Islet precursor cell (in vitro differentiated cells): ENCODE results near the gene NPPC.
"Not testable (repeated sequence)": the region's sequence is repeated elsewhere in the genome, so short reads cannot be mapped to it uniquely, and the experiment has no call there.

Source experiments
- DNase-seq: peaks from one replicate; pipeline ENCODE4 v3.0.0-alpha.2; 2018

NPPC gene, protein sequence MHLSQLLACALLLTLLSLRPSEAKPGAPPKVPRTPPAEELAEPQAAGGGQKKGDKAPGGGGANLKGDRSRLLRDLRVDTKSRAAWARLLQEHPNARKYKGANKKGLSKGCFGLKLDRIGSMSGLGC

DNA sequence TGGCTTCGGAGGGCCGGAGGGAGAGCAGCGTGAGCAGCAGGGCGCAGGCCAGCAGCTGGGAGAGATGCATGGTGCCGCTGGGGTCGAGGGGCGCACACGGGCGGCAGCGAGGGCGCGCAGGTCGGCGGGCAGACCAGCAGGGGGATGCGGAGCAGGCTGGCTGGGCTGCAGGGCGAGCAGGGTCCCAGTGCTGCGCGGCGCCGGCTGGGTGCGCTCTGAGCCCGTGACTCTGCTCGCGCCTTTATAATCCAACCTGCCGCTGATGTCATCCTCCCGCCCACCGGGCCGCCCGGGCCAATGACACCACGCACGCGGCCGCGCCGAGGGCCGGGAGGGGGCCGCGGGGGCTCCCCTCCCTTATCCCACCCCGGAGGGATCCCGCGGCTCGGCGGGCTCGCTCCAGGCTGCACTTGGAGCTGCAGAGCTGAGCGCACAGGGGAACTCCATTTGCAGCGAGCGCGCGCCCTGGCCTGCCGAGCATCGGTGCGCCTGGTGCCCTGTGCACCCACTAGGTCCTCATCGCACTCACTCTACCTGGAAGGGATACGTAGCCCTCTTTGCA lies at the start of gene NPPC:
TSS of gene NPPC (minus strand) at position 217 of the 562 bp plus-strand sequence. CDS start at position 70, 147 bp downstream.
- DNase-seq, result peak; percentile 86

DNA sequence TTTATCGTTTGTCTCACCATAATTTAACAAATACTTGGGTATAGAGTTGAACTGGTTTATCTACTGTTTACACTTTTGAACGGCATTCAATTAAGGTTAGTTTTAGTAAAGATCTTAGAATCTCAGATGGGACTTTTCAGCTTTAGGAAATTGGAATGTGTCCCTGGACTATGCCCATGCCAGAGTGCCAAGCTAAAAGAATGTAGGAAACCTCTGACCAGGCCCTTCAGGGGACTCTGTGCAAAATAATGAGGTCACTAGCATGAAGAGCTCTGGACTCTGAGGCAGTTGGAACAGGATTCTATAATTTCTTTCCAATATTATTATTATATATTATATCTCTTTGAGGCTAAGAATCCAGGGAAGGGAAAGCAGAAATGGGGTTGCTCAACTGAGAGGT lies 48.8 kb upstream of the NPPC start:
- DNase-seq, result no peak

DNA sequence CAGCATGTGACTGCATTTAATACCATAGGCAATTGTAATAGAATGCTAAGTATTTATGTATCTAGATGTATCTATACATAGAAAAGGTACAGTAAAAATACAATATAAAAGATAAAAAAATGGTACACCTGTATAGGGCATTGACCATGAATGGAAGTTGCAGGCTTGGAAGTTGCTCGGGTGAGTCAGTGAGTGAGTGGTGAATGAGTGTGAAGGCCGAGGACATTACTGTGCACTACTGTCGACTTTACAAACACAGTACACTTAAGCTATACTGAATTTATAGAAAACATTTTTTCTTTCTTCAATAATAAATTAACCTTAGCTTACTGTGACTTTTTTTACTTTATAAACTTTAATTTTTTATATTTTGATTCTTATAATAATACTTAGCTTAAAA lies 44.3 kb upstream of the NPPC start:
- no peak for DNase-seq

DNA sequence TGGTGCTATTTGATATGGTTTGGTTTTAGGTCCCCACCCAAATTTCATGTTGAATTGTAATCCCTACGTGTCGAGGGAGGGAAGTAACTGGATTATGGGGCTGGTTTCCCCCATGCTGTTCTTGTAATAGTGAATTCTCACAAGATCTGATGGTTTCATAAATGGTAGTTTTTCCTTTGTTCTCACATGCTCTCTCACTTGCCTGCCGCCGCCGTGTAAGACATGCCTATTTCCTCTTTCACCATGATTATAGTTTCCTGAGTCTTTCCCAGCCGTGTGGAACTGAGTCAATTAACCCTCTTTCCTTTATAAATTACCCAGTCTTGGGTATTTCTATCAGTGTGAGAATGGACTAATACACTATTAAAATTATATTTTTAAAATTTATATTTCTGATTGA lies 42.6 kb upstream of the NPPC start:
- no peak for DNase-seq

DNA sequence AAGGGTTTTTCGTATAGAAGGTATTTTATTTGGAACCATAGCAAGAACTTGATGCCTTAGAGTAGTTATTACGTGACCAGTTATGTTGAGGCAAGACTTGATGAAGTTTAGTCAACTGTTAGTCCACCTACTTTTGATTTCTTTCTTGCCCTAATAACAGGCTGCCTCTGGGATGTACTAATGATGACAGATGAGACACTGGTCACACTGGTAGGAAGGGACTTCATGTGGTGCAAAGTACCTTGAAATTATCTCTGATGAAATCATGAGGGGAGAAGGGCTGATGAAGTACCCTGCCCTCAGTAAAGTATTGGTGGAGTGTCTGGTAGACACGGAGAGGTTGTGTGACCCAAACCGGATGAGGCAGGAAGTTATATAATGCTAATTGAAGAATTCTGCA lies 40.7 kb upstream of the NPPC start:
- DNase-seq, result no peak

DNA sequence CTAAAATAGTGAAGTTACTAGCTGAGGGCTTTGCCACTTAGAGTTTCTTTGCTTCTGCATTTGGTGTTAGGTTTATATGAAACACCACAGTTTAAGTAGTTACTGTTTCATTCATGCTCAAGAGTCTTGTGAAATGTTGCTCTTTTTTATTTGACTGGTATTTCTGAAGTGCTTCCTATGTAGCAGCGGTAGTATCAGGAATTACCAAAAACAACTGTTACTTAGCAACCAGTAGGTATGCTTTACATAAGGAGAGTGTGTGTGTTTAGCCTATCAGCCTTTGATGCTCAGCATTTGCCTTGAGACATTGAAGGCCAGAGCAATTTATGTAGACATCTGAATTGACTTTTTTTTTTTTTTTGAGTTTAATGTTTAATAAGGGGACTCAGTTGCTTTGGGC lies 38.9 kb upstream of the NPPC start:
- DNase-seq, result no peak

DNA sequence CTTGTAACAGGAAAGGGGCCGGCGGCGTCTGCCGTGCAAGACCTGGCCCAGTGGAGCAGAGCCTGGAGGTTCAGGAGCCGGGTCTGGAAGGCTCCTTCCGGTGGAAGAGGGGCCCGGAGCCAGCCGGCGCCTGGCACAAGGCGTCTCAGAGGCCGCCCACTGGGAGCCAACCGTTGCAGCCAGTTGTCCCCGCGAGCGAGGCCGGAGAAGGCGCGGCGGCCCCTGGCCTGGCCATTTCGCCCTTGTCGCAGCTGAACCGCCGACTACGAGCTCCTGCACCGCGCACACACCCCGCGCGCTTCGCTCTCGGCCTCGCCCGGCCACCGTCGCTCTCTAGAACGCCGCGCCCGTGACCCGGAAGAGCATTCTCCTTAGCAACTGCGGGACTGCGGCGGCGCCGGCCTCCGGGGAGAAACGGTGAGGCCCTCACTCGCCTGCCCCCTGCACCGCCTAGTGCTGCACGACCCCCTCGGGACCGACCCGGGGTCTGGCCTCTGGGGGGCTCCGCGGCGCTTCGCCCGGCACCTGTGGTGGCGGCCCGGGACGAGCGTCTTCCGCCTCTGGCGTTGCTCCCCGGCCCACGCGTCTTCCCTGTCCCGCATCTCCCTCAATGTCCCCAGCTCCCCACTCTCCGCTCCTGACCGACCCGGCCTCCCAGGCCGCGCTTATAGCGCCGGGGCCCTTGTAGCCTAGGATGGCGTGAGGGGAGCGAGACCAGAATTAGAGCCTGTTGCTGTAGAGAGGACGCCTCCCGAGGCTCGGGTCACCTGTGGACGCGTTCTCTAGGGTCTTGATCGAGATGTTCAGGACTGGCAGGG lies 35.4 kb upstream of the NPPC start, which contains the start of gene DIS3L2:
TSS of gene DIS3L2 (plus strand) at position 365 of the 818 bp plus-strand sequence. CDS start 53,215 bp downstream, outside the sequence.
- peak; percentile 89 for DNase-seq

DNA sequence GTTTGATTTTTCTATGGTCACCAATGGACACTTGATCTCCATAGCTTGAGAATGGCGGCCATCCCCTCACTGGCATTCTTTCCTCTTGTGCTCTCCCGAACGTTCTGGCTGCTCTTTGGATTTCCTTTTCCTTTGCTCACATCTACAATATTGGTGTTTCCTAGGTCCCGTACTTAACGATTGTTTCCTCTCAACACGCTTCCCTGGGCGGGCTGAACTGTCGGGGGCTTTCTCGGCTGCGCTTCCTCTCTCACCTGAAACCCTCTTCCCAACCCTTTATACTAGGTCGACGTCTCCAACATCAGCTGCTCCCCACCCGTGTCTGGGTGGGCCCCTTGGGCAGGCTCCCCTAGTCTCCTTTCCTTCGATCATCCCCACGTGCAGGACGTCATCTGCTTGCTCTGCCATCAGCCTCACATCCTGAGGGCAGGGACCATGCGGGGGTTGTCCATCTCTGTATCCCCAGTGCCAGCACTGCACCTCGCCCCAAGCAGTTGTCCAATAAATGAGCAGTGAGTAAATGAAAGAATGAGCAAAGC lies 34.7 kb upstream of the NPPC start:
- DNase-seq, result no peak

DNA sequence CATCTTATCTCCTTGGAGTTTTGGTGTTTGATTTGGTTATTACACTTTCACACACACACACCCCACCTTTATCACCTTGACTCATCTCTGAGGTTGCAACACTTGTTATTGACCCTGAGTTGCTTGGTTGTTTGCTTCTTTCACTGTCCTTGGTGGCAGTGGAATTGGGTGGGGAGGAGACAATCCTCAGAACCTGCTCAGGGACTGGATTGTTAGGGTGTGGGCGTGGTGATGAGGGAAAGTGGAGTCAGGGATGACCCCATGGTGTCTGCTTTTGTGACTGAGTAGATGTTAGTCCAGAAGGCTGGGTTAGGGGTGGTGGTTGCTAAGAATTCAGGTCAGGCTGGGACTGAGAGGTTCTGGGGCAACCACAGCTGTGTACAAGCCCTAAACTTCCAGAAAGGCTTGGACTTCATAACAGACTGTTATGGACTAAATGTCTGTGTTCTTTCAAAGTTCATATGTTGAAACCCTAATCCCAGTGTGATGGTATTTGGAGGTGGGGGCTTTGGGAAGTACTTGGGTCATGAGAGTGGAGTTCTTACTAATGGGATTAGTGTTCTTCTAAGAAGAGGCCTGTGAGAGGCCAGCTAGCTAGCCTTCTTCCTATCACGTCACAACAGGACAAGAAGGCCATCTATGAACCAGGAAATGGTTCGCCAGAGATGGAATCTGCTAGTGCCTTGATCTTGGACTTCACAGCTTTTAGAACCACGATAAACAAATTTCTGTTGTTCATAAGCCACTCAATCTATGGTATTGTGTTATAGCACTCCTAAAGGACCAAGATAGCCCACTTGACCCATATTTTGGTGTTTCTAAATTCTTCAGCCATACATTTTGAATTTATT lies 31.9 kb upstream of the NPPC start:
- no peak for DNase-seq

DNA sequence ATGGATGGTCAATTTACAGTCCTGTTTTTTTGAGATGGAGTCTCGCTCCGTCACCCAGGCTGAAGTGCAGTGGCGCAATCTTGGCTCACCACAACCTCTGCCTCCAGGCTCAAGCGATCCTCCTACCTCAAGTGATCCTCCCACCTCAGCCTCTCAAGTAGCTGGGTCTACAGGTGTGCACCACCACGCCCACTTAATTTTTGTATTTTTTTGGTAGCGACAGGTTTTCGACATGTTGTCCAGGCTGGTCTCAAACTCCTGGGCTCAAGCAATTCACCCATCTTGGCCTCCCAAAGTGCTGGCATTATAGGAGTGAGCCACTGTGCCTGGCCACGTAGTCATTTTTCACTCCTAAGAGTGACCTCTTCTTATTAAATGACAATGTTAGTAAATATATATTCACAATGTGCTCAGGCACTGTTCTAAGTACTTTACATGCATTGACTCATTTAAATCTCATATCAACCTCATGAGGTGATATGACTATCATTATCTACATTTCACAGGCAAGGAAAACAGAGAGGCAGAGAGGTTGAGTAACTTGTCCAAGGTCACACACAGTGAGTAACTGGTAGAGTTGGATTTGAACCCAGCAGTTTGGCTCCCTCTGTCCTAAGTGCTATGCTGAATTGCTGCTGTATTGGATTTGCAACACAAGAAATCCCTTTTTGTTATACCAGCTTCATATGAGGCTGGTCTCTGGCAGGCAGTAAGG lies 29.7 kb upstream of the NPPC start:
- no peak for DNase-seq

DNA sequence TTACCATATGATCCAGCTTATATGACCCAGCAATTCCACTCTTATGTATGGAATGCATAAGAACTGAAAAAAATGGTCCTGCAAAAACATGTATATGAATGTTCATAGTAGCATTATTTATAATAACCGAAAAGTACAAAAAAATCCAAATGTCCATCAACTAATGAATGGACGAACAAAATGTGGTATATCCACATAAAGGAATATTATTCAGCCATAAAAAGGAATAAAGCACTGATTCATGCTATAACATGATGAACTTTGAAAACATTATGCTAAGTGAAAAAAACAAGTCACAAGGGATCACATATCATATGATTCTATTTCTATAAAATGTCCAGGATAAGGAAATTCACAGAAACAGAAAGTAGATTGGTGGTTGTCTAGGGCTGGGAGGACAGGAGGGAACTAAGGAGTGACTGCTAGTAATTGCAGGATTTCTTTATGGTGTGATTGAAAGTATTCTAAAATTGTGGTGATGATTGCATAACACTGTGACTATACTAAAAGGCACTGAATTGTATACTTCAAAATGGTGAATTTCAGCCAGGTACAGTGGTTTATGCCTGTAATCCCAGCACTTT lies 25.3 kb upstream of the NPPC start:
- no peak for DNase-seq

DNA sequence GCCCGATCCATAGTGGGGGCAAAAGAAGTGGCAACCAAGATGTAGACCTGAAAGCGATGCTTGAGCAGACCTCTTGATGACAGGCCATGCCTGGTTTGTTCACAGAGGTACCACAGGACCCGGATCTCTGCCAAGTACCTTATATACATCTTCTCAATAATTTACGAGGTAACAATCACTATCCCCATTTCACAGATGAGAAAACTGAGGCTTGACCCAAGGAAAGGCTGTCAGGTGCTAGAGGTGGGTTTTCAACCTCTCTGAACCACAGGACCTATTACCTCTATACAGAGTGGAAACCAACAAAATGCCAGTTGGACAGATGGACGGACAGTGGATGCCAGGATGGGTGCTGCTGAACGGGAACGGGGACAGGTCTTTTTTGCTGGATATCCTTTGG lies 21.5 kb upstream of the NPPC start:
- DNase-seq, result no peak

DNA sequence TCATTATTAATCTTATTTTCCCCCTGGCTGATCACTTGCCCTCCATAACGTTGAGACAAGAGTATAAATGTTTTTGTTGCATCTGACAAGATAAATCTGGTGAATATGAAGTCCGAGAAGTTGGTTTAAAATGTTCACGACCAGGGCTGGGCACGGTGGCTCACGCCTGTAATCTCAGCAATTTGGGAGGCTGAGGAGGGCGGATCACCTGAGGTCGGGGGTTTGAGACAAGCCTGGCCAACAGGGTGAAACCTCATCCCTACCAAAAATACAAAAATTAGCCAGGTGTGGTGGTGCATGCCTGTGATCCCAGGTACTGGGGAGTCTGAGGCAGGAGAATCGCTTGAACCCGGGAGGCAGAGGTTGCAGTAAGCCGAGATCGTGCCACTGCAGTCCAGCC lies 20.9 kb upstream of the NPPC start:
- not testable (repeated sequence) for DNase-seq

DNA sequence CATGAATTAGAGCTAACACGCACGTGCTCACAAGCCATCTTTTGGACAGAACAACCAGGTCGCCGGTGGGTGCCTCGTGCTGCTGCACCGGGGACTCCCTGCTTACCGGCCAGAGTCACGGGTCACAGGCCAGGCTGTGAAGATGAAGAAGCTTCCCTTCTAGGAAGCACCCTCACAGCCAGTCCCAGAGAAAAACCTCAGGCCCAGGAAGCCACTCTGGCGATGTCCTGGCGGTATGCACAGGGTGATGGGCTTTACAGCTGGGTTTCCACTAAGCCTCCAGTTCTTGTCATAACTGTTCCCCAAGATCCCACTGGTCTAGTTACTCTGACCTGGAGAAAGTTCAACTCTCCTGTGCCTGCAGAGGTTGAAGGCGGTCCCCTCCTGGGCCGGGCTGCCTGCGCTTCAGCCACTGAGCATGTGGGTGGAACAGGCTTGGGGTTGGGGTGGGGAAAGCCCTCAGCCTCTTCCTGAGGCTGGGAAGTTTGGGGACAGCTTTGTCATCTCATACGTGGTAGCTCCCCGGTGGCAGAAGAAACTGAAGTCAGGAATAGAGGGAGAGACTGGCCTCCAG lies 20.1 kb upstream of the NPPC start:
- DNase-seq, result no peak

DNA sequence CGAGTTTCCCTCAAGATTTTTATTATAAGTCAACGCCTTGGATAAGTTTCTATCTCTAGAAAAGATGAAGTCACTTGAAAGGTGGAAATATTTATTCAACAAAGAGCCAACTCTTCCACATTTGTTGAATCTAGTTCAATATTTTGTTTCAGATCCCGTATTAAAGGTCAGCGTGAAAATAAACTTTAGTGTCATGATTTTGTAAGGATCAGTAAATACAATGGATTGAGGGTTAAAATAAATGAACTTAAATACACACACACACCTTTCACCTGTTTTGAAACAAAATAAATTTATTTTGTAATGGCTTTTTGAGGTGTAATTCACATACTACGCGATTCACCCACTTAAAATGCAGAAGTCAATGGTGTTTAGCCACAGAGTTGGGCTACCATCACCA lies 16.0 kb upstream of the NPPC start:
- no peak for DNase-seq

DNA sequence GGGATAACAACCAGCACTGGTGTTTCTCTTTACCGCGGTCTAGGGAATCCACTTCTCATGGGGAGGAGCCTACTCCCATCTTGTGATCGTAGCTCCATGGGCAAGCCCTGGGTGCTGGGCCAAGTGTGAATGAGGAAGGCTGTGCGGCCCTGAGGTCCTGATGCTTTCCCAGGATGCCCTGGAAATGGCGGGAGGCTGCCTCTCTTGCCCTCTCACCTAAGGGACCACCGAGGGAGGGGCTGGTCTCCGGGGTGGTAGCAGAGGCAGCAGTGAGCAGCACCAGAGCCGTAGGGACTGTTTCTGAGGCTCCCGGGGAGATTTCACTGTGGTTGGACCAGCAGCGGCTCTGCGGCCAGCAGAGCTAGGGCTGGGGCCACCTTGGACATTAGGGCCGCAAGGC lies 15.5 kb upstream of the NPPC start:
- DNase-seq, result no peak

DNA sequence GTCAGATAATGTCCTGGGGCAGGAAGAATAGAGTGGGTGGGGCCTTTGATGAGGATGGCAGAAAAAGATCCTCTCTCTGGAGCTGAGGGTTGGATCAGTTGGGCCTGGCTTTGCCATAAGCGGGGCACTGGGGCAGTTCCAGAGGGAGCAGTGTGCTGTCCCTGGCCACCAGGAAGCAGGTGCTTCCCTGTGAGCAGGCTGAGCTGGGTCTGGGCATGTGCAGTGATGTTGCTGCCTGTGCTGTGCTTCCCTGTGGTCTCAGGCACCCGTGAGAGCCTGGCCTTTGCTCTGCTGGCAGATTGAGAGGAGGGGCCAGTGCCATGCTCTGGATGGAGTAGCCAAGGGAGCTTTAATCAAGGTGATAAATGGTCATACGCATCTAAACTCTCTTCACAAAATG lies 14.6 kb upstream of the NPPC start:
- no peak for DNase-seq

DNA sequence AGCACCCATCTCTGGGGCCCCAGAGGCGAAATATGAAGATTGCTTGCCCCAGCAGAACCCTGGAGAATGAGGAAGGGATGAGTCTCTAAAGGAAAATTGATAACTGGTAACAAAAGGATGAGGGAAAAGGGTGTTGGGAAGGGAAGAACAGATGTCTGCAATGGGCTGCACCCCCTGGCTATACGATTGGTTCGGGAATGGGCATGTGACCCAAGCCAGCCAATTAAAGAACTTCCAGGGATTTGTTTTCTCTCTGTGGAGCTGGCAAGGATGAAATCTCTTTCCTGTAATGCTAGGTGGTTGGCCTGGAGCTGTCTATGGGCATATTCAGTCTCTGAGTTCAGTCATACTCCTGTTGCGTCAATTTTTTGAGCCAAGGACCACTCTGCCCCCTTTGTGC lies 12.8 kb upstream of the NPPC start:
- no peak for DNase-seq

DNA sequence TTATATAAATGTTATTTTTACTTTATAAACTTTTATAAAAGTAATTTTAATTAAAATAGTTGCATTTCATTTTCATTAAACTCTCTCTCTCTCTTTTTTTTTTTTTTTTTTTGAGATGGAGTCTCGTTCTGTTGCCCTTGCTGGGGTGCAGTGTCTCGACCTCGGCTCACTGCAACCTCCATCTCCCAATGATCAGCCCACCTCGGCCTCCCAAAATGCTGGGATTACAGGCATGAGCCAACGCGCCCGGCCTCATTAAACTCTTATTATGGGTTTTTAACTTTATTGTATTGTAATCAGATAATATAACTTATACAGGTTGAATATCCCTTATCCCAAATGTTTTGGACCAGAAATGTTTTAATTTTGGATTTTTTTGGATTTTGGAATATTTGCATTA lies 10.9 kb upstream of the NPPC start:
- no peak for DNase-seq

DNA sequence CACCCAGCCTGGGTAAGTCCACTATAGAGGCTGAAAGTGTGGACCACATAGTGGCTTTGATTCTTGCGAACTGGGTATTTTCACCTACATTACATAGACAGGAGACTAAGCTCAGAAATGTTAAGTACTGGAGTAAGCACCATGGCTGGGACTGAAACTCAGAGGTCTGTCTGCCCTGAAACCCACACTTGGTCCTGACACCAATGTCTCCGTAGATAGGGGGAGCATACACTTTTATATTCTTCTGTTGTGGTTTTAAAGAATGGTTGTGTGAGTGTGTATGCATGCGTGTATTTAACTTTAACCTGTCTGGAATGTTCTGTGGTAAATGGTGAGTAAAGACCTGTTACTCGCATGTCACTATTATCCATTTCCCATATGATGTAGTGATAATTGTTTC lies 10.3 kb upstream of the NPPC start:
- DNase-seq, result no peak

DNA sequence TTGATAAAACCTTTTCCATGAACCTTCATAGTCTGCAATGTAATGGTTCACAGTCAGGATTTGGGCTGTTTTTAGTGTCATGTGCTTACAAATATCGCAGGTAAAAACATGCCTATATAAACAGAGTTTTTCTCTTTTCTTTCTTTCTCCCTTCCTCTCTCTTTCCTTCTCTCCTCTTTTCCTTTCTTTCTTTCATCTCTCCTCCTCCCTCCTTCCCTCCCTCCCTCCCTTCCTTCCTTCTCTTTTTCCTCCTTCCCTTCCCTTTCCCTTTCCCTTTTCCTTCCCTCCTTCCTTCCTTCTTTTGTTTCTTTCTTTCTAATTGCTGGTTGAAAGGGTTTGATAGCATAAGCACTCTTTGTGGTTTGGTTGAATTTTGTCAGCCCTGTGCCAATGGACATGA lies 9.6 kb upstream of the NPPC start:
- DNase-seq, result no peak

DNA sequence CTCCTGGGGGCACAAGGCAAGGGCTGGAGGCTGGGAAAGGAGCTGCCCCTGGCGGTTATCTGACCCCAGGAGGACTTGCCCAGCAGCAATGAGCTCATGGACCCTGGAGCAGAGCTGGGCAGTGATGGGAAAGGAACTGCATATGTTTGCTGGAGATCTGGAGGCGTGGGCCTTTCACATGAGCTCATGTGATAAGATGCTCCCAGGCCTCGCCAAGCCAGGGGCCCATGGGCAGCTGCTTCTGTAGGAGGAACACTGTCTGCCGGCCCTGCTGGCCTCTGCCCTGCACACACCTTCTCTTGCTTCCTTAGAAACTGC lies 9.0 kb upstream of the NPPC start:
- DNase-seq, result no peak
